Cardiac muscle cell (in vitro differentiated cells and primary cell): ENCODE data around the gene PRR36. TPM values are rescaled to one million over a fixed set of nuclear protein-coding genes. Genes with fewer than 3 reads are reported as not detected.

Source experiments
- DNase-seq, 2 donors: peaks; one replicate each; pipeline versions ENCODE4 v3.0.0 to v3.0.0-alpha.2; 2010 to 2017; ENCODE audit warnings: low read depth in 1 of 2, low spot score in 1 of 2
- H3K27ac ChIP-seq: fragments of 200-600 bp; sonication (generic); 2 replicates; pipeline ENCODE4 v1.5.1; 2016
- H3K27me3 ChIP-seq: fragments of 200-600 bp; sonication (generic); 2 replicates; pipeline ENCODE4 v1.6.0; 2016; ENCODE audit warnings: control low read depth
- H3K36me3 ChIP-seq: fragments of 200-600 bp; sonication (generic); 2 replicates; pipeline ENCODE4 v1.5.1; 2016; ENCODE audit warnings: control low read depth
- H3K4me1 ChIP-seq: fragments of 200-600 bp; sonication (generic); 2 replicates; pipeline ENCODE4 v1.8.1; 2017; ENCODE audit warnings: low read depth, mild to moderate bottlenecking, mixed run types
- H3K4me3 ChIP-seq: fragments of 200-600 bp; sonication (generic); 2 replicates; pipeline ENCODE4 v1.5.1; 2016; ENCODE audit warnings: mild to moderate bottlenecking
- H3K9me3 ChIP-seq: fragments of 200-600 bp; sonication (generic); 2 replicates; pipeline ENCODE4 v1.5.1; 2017; ENCODE audit warnings: low read depth, mild to moderate bottlenecking, control low read depth
- polyA plus RNA-seq: library from polyadenylated mRNA; unstranded; fragments of >200 nt; fragmentation: Nextera tagmentation; extraction: Ambion mirVana; gene quantifications from 2 replicates; pipeline ENCODE4 v1.2.1, GENCODE V29; 2016
- total RNA-seq: library from RNA; depleted of rRNA; stranded (reverse); fragments of >200 nt; gene quantifications from 2 replicates; pipeline ENCODE4 v1.2.3, GENCODE V29; 2016
- TF ChIP-seq, protein P1 (sequence below): IDR thresholded peaks from 2 replicates; pipeline ENCODE4 v1.5.1; 2012; ENCODE audit warnings: low read depth, mild to moderate bottlenecking, low read length

Gene PRR36
- total and polyA plus RNA-seq, 2 experiments from 2014 or later = 6.1 to 6.2 TPM

DNA sequence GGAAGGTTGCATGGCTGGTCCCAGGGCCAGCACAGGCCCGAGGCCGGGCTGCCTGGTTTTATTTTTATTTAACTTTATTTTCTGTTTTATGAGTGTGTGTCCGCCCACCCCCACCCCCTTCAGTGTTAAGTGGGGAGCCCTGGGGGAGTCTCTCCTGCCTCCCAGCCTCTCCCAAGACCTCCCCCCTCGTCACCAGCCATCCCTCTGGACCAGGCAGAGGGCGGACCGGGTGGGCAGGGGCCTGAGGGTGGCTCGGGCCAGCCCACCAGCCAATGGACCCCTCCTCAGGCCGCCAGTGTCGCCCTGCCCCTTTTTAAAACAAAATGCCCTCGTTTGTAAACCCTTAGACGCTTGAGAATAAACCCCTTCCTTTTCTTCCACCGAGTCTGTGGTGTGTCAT, 39.9 kb upstream of the PRR36 start:
- no peak overlapping the region for H3K27ac ChIP-seq
- peaks cover 5% of the 10 kb centered on the region for H3K4me1 ChIP-seq
- TF ChIP-seq, protein P1, sequence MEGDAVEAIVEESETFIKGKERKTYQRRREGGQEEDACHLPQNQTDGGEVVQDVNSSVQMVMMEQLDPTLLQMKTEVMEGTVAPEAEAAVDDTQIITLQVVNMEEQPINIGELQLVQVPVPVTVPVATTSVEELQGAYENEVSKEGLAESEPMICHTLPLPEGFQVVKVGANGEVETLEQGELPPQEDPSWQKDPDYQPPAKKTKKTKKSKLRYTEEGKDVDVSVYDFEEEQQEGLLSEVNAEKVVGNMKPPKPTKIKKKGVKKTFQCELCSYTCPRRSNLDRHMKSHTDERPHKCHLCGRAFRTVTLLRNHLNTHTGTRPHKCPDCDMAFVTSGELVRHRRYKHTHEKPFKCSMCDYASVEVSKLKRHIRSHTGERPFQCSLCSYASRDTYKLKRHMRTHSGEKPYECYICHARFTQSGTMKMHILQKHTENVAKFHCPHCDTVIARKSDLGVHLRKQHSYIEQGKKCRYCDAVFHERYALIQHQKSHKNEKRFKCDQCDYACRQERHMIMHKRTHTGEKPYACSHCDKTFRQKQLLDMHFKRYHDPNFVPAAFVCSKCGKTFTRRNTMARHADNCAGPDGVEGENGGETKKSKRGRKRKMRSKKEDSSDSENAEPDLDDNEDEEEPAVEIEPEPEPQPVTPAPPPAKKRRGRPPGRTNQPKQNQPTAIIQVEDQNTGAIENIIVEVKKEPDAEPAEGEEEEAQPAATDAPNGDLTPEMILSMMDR = no peak
- H3K4me3 ChIP-seq = no peak overlapping the region
- H3K9me3 ChIP-seq = no peaks in the 10 kb centered on the region
- DNase-seq = no peak
- H3K27me3 ChIP-seq = peaks cover 51% of the 10 kb centered on the region
- H3K36me3 ChIP-seq = peaks cover 21% of the 10 kb centered on the region

DNA sequence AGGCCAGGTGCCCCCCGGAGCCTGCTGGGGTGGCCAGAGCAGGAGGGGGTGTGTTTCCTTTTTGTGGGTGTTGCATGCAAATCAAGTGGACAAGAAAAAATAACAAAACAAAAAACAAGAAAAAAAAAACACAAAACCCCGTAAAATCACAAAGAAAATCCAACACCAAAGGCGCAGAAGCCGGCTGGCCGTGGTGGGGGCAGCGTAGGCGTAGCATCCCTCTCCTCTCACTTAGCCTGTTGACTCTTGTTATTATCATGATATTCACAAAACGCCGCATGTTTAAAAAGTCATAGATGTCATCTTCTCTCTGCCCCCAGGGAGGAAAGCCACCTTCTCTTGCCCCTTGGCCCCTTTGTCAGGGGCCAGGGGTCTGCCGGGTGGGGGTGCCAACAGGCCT, 39.5 kb upstream of the PRR36 start:
- no peak for DNase-seq
- Histone ChIP-seq H3K27ac (no peak overlapping the region), H3K4me1 (peaks cover 5% of the 10 kb centered on the region), H3K36me3 (peaks cover 21% of the 10 kb centered on the region), H3K9me3 (no peaks in the 10 kb centered on the region), H3K4me3 (no peak overlapping the region), H3K27me3 (peaks cover 49% of the 10 kb centered on the region)
- TF ChIP-seq, protein P1 = no peak

DNA sequence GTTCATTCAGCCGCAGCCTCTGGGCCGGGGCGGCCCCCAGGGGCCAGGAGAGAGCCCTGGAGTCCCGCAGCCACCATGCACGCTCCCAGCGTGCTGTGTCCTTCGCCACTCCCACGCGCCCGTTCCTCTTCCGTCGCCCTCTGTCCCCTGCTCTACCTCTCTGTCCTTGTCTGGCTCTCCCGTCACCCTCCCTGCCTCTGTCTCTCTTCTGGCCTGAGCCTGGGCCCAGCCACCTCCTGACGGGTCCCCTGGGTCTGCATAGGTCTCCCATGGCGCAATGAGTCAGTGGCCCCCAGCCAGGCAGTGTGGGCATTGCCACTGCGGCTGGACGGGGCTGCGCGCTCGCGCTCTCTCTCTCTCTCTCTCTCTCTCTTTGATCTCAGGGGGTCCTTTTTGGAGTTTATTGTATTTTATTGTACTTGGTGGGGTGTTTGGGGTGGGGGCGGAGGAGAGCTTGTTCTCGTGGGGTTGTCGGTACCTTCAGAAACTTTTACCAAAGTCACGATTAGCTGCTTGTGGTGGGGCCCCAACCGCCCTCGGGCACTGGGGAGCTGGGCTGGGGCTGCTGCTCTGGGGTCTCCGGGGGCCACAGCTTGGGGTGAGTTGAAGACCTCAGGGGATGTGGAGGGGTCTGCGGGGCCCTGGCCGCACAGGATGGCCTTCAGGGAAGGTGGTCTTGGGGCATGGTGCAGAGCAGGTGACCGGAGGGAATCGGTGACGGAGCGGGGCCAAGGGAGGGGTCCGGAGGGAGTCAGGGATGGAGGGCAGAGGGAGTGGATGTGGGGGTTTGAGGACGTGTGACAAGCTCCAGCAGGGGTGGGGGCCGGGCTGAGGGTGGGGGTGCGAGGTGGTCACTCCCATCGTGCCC, 38.7 kb upstream of the PRR36 start:
- H3K27ac ChIP-seq = no peak overlapping the region
- H3K4me1 ChIP-seq = peaks cover 5% of the 10 kb centered on the region
- TF ChIP-seq, protein P1 = no peak
- H3K9me3 ChIP-seq = no peaks in the 10 kb centered on the region
- H3K27me3 ChIP-seq = peaks cover 42% of the 10 kb centered on the region
- no peak for DNase-seq
- H3K4me3 ChIP-seq = no peak overlapping the region
- peaks cover 21% of the 10 kb centered on the region for H3K36me3 ChIP-seq

DNA sequence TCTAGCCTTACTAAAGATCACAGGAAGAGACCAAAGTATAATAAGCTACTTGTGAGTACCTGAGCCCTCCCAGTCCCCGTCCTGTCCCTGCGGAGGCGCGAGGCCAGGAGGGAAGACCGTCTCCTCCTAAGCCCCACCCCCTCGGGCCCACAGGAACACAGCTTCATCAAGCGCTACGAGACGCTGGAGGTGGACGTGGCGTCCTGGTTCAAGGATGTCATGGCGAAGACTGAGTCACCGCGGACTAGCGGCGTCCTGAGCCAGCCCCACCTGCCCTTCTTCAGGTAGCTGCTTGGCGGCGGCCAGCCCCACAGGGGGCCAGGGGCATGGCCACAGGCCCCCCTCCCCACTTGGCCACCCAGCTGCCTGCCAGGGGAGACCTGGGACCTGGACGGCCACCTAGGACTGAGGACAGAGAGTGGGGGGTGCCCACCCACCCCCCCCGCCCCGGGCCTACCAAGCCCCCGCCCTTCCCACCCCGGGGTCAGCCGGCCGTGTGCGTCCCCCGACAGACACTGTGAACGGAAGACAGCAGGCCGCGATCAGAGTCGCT, 38.0 kb upstream of the PRR36 start:
- peaks cover under 1% of the 10 kb centered on the region for H3K4me1 ChIP-seq
- peaks cover 21% of the 10 kb centered on the region for H3K36me3 ChIP-seq
- TF ChIP-seq, protein P1 = no peak
- no peaks in the 10 kb centered on the region for H3K9me3 ChIP-seq
- no peak overlapping the region for H3K4me3 ChIP-seq
- no peak for DNase-seq
- H3K27ac ChIP-seq = no peak overlapping the region
- H3K27me3 ChIP-seq = peaks cover 35% of the 10 kb centered on the region

DNA sequence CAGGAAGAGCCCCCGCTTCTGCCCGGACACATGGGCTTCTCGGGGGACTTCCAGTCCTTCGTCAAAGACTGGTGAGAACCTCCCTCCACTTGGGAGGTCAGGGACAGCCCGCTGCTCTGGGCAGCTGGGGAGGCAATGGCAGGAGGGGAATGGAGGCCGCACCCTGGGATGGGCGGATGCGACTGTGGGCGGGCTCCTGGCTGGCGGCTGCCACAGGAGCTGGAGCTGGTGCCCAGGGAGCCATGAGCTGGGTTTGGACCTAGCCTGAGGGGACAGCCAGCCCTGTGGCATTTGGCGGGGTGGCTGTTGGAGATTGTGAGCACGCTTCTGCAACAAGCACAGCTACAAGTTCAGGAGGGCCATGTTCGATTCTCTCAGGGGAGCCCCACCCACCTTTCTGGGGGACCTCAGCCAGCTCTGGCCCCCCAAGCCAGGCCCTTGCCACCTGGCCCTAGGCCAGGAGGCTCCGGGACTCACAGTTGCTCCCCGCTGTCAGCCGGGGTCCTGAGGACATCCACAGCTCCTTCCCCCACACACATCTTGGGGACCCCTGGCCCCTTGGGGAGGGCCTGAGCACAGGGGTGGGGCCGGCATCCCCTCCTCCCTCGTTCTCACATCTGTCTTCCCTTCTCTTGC, 37.4 kb upstream of the PRR36 start:
- H3K36me3 ChIP-seq = peaks cover 21% of the 10 kb centered on the region
- H3K27ac ChIP-seq = no peak overlapping the region
- DNase-seq = no peak
- TF ChIP-seq, protein P1 = no peak
- H3K9me3 ChIP-seq = no peaks in the 10 kb centered on the region
- no peaks in the 10 kb centered on the region for H3K4me1 ChIP-seq
- H3K4me3 ChIP-seq = no peak overlapping the region
- peaks cover 29% of the 10 kb centered on the region for H3K27me3 ChIP-seq
